ENCODE data around the gene ADO.

DNA sequence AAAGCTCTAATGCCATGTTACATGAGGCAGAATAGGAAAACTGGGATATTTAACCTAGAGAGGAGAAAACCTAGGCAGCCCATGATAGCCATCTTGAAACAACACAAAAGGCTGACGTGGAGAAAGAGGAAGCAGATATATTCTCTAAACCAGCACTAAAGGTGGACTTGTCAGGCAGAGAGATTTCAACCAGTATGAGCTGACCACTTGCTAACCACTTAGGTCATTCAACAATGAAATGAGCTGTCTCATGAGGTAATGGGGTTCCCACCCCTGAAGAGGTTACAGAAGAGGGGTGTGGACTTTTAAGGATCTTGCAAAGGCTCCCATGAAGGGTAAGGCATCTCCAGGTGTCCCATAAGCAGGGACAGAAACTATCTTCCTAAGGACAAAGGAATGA is 38.5 kb downstream of the ADO start:
- TF ChIP-seq, protein P1, sequence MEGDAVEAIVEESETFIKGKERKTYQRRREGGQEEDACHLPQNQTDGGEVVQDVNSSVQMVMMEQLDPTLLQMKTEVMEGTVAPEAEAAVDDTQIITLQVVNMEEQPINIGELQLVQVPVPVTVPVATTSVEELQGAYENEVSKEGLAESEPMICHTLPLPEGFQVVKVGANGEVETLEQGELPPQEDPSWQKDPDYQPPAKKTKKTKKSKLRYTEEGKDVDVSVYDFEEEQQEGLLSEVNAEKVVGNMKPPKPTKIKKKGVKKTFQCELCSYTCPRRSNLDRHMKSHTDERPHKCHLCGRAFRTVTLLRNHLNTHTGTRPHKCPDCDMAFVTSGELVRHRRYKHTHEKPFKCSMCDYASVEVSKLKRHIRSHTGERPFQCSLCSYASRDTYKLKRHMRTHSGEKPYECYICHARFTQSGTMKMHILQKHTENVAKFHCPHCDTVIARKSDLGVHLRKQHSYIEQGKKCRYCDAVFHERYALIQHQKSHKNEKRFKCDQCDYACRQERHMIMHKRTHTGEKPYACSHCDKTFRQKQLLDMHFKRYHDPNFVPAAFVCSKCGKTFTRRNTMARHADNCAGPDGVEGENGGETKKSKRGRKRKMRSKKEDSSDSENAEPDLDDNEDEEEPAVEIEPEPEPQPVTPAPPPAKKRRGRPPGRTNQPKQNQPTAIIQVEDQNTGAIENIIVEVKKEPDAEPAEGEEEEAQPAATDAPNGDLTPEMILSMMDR (conservative IDR thresholded peaks at IDR 0.05 in 1 of 2, IDR thresholded peaks at IDR 0.05 in 1 of 2; ENCODE audit: low read depth in 1 of 2, low read length in 2 of 2), result no peak
- no peak for TF ChIP-seq EZH2 (IDR thresholded peaks at IDR 0.05; ENCODE audit: low read length, missing control alignments)
